ENCODE data around the gene NAT14.

The NAT14 gene

GRCh38 chr19:55453511-55454260 lies 31.3 kb upstream of the NAT14 start:
- Histone ChIP-seq H3K27ac (ENCODE audit: insufficient read depth, low read depth, low read length, poor library complexity, severe bottlenecking) (no peak overlapping the region), H3K4me1 (ENCODE audit: control insufficient read depth, insufficient read depth, low read length) (peaks cover 5% of the 10 kb centered on the region), H3K27me3 (ENCODE audit: control insufficient read depth, insufficient read depth, low read length, poor library complexity, severe bottlenecking) (peaks cover 40% of the 10 kb centered on the region), H3K9me3 (ENCODE audit: control insufficient read depth, low read length) (no peaks in the 10 kb centered on the region), H3K36me3 (ENCODE audit: control insufficient read depth, insufficient read depth, low read length) (no peaks in the 10 kb centered on the region), H3K4me3 (ENCODE audit: insufficient read depth, low read depth, low read length) (no peak overlapping the region)
- 90 to 93% methylated on average over 12 of the region's 12 CpGs for WGBS, 2 experiments

- no peak overlapping the region for H3K4me3 ChIP-seq (ENCODE audit: insufficient read depth, low read depth, low read length)
- H3K27ac ChIP-seq (ENCODE audit: insufficient read depth, low read depth, low read length, poor library complexity, severe bottlenecking): no peak overlapping the region
- peaks cover 5% of the 10 kb centered on the region for H3K4me1 ChIP-seq (ENCODE audit: control insufficient read depth, insufficient read depth, low read length)
- H3K36me3 ChIP-seq (ENCODE audit: control insufficient read depth, insufficient read depth, low read length): no peaks in the 10 kb centered on the region
- 71 to 75% methylated on average over 14 of the region's 14 CpGs for WGBS, 2 experiments
- H3K9me3 ChIP-seq (ENCODE audit: control insufficient read depth, low read length): no peaks in the 10 kb centered on the region
- H3K27me3 ChIP-seq (ENCODE audit: control insufficient read depth, insufficient read depth, low read length, poor library complexity, severe bottlenecking): peaks cover 29% of the 10 kb centered on the region
These were observed 30.2 kb upstream of the NAT14 start for GRCh38 chr19:55454787-55455243.

DNA sequence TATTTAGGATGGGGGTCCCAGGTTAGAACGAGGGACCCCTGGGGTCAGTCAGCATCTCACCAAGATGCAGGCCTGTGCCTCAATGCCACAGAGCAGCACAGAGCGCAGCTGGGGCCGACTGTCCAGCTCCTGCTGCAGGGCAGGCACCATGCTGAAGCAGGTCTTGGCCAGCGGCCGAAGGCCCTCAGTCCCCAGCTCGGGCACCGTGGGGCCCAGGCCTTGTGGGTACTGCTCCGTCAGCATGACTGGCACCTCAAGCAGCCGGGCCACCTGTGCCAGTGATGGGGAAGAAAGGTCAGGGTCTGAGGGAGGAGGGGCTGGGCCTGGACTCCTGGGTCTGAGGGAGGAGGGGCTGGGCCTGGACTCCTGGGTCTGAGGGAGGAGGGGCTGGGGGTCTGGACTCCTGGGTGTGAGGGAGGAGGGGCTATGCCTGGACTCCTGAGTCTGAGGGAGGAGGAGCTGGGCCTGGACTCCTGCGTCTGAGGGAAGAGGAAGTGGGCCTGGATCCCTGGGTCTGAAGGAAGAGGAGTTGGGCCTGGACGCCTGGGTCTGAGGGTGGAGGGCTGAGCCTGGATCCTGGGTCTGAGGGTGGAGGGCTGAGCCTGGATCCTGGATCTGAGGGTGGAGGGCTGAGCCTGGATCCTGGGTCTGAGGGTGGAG lies 29.3 kb upstream of the NAT14 start:
- H3K27ac ChIP-seq (ENCODE audit: insufficient read depth, low read depth, low read length, poor library complexity, severe bottlenecking): no peak overlapping the region
- H3K4me3 ChIP-seq (ENCODE audit: insufficient read depth, low read depth, low read length): no peak overlapping the region
- 92 to 94% methylated on average over 11 of the region's 11 CpGs for WGBS, 2 experiments
- no peaks in the 10 kb centered on the region for H3K36me3 ChIP-seq (ENCODE audit: control insufficient read depth, insufficient read depth, low read length)
- peaks cover 9% of the 10 kb centered on the region for H3K4me1 ChIP-seq (ENCODE audit: control insufficient read depth, insufficient read depth, low read length)
- H3K27me3 ChIP-seq (ENCODE audit: control insufficient read depth, insufficient read depth, low read length, poor library complexity, severe bottlenecking): peaks cover 20% of the 10 kb centered on the region
- no peaks in the 10 kb centered on the region for H3K9me3 ChIP-seq (ENCODE audit: control insufficient read depth, low read length)

DNA sequence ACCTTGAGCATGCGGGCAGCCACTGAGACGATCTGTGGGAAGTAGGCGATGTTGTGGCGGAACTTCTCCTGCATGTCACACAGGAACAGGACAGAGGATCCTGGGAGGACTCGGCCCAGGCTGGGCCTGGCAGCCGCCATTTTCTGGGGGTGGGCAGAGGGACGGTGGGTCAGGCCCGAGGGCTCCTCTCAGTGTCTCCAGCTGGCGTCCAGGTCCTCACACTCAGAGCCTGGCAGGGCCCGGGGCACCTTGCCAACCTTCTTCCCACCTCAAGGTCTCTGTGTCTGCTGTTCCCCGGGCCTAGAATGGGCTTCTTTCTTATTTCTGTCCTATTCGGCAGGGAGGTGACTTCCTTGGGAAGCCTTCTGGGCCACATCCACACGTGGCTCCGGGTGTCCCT lies 28.6 kb upstream of the NAT14 start:
- H3K36me3 ChIP-seq (ENCODE audit: control insufficient read depth, insufficient read depth, low read length): no peaks in the 10 kb centered on the region
- no peak overlapping the region for H3K27ac ChIP-seq (ENCODE audit: insufficient read depth, low read depth, low read length, poor library complexity, severe bottlenecking)
- WGBS, 2 experiments: 95% methylated on average over 14 of the region's 14 CpGs
- no peak overlapping the region for H3K4me3 ChIP-seq (ENCODE audit: insufficient read depth, low read depth, low read length)
- peaks cover 9% of the 10 kb centered on the region for H3K4me1 ChIP-seq (ENCODE audit: control insufficient read depth, insufficient read depth, low read length)
- H3K9me3 ChIP-seq (ENCODE audit: control insufficient read depth, low read length): no peaks in the 10 kb centered on the region
- peaks cover 13% of the 10 kb centered on the region for H3K27me3 ChIP-seq (ENCODE audit: control insufficient read depth, insufficient read depth, low read length, poor library complexity, severe bottlenecking)

GRCh38 chr19:55457683-55458457 lies 27.1 kb upstream of the NAT14 start:
- Histone ChIP-seq H3K36me3 (ENCODE audit: control insufficient read depth, insufficient read depth, low read length) (no peaks in the 10 kb centered on the region), H3K4me3 (ENCODE audit: insufficient read depth, low read depth, low read length) (no peak overlapping the region), H3K4me1 (ENCODE audit: control insufficient read depth, insufficient read depth, low read length) (peaks cover 4% of the 10 kb centered on the region), H3K27ac (ENCODE audit: insufficient read depth, low read depth, low read length, poor library complexity, severe bottlenecking) (no peak overlapping the region), H3K27me3 (ENCODE audit: control insufficient read depth, insufficient read depth, low read length, poor library complexity, severe bottlenecking) (peaks cover 7% of the 10 kb centered on the region), H3K9me3 (ENCODE audit: control insufficient read depth, low read length) (no peaks in the 10 kb centered on the region)
- 81 to 82% methylated on average over 15 to 16 of the region's 16 CpGs for WGBS, 2 experiments

DNA sequence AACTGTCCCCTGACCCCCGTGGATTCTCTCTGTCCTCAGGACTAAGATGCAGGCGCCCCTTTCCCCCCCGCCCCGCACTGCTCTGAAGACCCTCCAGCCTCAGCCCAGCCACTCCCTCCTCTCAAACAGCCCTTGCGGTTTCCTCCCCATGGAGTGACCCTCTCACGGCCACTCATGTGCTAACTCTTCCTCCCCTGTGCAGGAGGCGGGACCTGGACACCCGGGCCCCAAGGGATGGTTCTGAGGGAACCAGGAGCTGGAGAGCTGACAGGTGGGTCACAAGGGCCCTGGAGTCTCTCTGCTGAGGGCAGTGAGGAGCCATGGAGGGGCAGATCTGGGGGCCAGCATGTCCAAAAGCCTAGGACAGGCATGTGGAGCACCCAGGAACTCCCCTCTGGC lies 25.4 kb upstream of the NAT14 start:
- H3K36me3 ChIP-seq (ENCODE audit: control insufficient read depth, insufficient read depth, low read length): no peaks in the 10 kb centered on the region
- no peak overlapping the region for H3K27ac ChIP-seq (ENCODE audit: insufficient read depth, low read depth, low read length, poor library complexity, severe bottlenecking)
- no peaks in the 10 kb centered on the region for H3K9me3 ChIP-seq (ENCODE audit: control insufficient read depth, low read length)
- 74 to 78% methylated on average over 8 of the region's 8 CpGs for WGBS, 2 experiments
- no peak overlapping the region for H3K4me3 ChIP-seq (ENCODE audit: insufficient read depth, low read depth, low read length)
- H3K4me1 ChIP-seq (ENCODE audit: control insufficient read depth, insufficient read depth, low read length): peaks cover 13% of the 10 kb centered on the region
- H3K27me3 ChIP-seq (ENCODE audit: control insufficient read depth, insufficient read depth, low read length, poor library complexity, severe bottlenecking): peaks cover 24% of the 10 kb centered on the region

DNA sequence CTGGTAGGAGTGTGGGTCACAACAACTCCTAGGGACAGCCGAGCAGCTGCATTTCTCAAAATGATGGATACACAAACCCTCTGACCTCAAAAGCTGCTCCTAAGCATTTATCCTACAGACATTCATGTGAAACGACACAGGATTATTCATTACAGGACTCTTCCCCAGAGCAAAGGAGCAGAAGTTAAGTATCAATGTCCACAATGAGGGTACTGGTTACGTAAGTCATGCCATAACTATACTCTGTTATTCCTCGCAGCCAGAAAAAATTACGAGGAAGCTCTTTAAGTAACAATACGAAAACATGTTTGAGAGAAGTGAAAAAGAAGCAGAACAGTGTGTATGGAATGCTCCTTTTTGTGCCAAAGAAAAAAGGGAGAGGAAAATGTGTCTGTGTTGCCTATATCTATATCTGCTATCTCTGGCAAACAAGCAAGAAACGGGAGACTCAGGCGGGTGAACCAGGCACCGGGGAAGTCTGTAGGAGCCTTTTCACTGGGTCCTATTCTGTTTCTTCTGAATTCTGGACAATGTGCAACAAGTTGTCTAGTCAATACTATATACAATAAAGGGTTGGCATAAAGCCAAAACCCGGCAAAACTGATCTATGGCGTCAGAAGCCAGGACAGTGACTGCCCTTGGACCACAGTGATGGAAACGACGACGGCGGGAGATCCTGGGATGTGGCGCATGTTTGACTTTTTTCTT lies 24.9 kb upstream of the NAT14 start:
- peaks cover 19% of the 10 kb centered on the region for H3K4me1 ChIP-seq (ENCODE audit: control insufficient read depth, insufficient read depth, low read length)
- WGBS, 2 experiments: 82 to 84% methylated on average over 16 of the region's 16 CpGs
- H3K27ac ChIP-seq (ENCODE audit: insufficient read depth, low read depth, low read length, poor library complexity, severe bottlenecking): no peak overlapping the region
- H3K27me3 ChIP-seq (ENCODE audit: control insufficient read depth, insufficient read depth, low read length, poor library complexity, severe bottlenecking): peaks cover 24% of the 10 kb centered on the region
- no peaks in the 10 kb centered on the region for H3K9me3 ChIP-seq (ENCODE audit: control insufficient read depth, low read length)
- H3K4me3 ChIP-seq (ENCODE audit: insufficient read depth, low read depth, low read length): peak overlapping the region; percentile 60
- H3K36me3 ChIP-seq (ENCODE audit: control insufficient read depth, insufficient read depth, low read length): no peaks in the 10 kb centered on the region

DNA sequence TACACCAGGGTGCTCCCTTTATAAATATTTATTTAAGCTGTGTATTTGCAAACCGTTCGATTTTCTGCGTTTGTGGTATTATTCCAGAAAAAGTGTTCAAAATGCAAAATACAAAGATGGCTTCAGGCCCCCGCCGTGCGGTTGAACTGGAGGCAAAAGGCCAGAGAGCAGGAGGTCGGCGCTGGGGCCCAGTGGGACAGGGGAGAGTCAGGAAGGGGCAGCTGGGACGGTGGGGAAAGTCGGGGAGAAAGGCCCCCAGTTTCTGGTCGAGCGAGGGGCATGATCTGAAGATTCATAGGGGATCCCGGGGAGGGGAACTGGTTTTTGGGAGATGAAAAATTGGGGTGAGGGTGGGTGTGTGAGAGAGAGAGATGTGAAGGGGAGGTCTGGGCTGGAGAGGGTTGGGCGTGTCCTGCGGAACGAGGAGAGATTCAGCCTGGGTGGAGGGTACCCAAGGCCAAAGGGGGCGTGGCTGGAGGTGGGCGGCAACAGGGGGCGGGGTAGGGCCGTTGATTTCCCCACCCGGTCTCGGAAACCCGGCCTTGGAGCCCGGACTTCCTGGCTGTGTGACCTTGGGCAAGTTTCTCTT lies 24.2 kb upstream of the NAT14 start:
- H3K27me3 ChIP-seq (ENCODE audit: control insufficient read depth, insufficient read depth, low read length, poor library complexity, severe bottlenecking): peaks cover 29% of the 10 kb centered on the region
- no peaks in the 10 kb centered on the region for H3K36me3 ChIP-seq (ENCODE audit: control insufficient read depth, insufficient read depth, low read length)
- H3K4me3 ChIP-seq (ENCODE audit: insufficient read depth, low read depth, low read length): peak overlapping the region; percentile 60
- peaks cover 19% of the 10 kb centered on the region for H3K4me1 ChIP-seq (ENCODE audit: control insufficient read depth, insufficient read depth, low read length)
- 12 to 14% methylated on average over 24 of the region's 24 CpGs for WGBS, 2 experiments
- H3K27ac ChIP-seq (ENCODE audit: insufficient read depth, low read depth, low read length, poor library complexity, severe bottlenecking): peak overlapping the region; percentile 74
- no peaks in the 10 kb centered on the region for H3K9me3 ChIP-seq (ENCODE audit: control insufficient read depth, low read length)

DNA sequence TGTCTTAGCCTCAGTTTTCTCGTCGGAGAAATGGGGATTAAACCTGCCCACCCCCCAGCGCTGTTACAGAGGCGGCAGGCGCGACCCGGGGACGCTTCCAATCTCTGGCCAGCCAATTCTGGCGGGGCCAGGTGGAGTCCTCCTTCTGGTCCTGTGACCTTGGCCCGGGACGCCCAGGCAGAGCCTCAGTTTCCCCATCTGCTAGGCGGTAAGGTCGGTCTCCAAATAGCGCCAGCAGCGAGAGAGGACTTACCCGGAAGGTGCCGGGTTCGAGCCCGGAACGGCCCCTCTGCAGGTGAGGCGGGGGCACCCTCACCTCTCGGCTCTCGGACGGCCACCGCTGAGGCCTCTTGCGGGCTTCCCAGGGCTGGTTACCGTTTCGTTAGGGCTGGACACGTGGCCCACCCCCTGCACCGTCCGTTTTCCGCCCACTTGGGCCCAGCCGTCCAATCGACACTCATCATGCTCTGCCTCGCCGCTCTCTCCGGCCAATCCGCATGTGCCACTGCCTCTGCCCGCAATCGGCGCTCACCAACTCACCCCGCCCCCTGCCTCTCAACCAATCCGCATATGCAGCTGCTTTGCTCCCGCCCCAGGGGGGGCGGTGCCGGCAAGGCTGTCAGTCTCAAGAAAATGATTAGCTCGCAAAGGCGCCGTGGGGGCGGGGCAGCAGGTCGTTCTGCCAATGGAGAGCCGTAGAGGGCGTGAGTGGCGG lies 23.6 kb upstream of the NAT14 start, which contains the start of gene ISOC2:
TSS of gene ISOC2 (minus strand) at position 384 of the 715 bp plus-strand sequence. CDS start 5,156 bp downstream, outside the sequence.
- peaks cover 33% of the 10 kb centered on the region for H3K27me3 ChIP-seq (ENCODE audit: control insufficient read depth, insufficient read depth, low read length, poor library complexity, severe bottlenecking)
- H3K36me3 ChIP-seq (ENCODE audit: control insufficient read depth, insufficient read depth, low read length): no peaks in the 10 kb centered on the region
- peak within 1 kb of the TSS; percentile 74 for H3K27ac ChIP-seq (ENCODE audit: insufficient read depth, low read depth, low read length, poor library complexity, severe bottlenecking)
- peak within 1 kb of the TSS; percentile 60 for H3K4me3 ChIP-seq (ENCODE audit: insufficient read depth, low read depth, low read length)
- H3K9me3 ChIP-seq (ENCODE audit: control insufficient read depth, low read length): no peaks in the 10 kb centered on the region
- 0% methylated on average over 54 of the region's 54 CpGs for WGBS, 2 experiments
- peaks cover 19% of the 10 kb centered on the region for H3K4me1 ChIP-seq (ENCODE audit: control insufficient read depth, insufficient read depth, low read length)

Measured in ectodermal cell (in vitro differentiated cells).